GM21381 (cell line): Measurements from ENCODE around the gene DSC1.

ENCODE experiments used
- ATAC-seq: cut with Tn5 transposase; IDR thresholded peaks from one replicate; pipeline ENCODE4 v1.9.1; 2021; ENCODE audit warnings: mild to moderate bottlenecking, moderate library complexity; ENCODE audit not compliant: unreplicated experiment

The DSC1 gene

GRCh38 chr18:31112804-31113203, 49.9 kb downstream of the DSC1 start:
- no peak for ATAC-seq

DNA sequence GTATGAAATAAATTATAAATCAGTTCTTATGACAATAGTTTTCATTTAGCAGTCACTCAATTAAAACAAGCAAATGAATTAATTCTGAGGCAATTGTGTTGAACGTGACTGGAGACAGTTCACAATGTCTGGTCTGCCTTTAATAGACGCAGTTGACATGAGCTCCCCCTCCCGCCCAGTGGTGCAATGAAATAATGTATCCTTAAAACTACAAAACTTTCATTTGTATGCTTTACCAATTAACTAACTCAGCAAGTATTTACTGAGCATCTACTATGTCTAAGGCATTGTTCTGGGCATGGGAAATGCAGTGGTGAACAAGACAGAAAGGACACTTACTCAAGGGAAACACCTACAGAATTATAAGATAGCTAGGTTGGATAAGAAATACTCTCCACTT, 56.9 kb downstream of the DSC1 start:
- ATAC-seq: no peak

GRCh38 chr18:31104444-31104843, 58.2 kb downstream of the DSC1 start:
- ATAC-seq: no peak

GRCh38 chr18:31103423-31103822, 59.2 kb downstream of the DSC1 start:
- no peak for ATAC-seq

GRCh38 chr18:31102941-31103340, 59.7 kb downstream of the DSC1 start:
- ATAC-seq: no peak

DNA sequence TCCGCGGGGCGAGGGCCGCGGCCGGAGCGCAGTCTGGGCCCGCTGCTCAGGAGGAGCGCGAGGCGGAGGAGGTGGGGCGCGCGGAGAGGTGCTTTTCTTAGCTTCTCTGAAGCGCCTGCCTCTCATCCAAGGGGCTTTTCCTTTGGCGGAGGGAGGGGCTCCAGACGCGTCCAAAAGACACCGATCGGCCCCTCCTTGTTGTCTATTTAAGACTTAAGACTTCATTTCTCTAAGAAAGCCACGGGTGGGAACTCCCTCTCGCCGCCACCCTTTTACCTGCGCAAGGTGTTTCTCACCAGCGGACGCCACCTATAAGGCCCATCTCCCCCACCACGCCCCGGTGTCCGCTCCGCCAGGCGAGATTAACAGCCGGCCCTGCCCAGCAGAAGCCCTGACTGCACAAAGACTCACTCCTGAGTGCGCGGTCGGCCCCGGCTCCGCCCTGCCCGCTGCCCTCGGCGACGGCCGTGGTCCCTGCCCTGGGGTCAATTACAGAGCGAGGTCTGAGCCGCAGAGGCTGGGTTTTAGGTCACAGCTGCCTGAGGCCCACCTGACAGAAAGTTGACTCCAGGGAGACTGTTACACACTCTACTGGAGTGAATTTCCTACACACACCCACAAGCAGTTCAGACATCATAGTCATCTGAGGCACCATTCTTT, 60.5 kb downstream of the DSC1 start, which contains the start of gene DSC2:
Gene DSC2, minus strand, starts transcription at position 397 of the 660 bp plus-strand sequence. CDS start 450 bp downstream, outside the sequence.
- no peak for ATAC-seq

GRCh38 chr18:31101183-31102024, 61.3 kb downstream of the DSC1 start:
- no peak for ATAC-seq

DNA sequence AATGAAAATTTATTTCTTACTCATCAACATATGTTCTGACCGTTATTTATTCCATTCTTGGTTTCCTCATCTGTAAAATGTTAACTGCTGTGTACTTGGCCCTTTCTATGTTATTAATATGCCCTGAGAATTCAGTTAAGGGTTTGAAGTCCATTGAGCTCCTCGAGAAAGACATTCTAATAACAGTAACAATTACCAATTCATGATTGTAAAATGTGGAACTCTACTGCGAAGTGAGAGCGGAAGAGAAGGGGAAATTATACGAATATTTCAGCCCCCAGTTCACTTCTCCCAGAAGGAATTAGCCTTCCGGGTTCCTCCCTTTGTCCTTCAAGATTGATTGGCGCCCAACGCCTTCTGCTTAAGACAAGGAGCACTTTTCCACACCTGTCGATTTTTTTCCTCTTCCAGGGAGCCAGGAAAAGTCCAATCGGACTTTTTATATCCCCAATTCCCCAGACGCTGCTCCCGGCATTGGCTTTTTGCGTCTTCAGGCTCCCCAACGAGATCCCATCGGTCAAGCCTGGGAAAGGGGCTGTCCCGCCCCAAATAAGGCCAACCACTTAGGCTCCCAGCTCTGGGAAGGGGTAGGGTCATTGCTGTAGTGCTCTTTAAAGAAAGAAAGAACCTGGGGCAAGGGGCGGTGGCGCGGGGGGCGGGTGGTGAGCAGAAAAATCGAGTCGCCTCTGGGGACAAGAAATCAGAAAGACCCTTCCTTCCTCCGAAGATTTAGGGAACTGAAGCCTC, 62.0 kb downstream of the DSC1 start:
- ATAC-seq: no peak

DNA sequence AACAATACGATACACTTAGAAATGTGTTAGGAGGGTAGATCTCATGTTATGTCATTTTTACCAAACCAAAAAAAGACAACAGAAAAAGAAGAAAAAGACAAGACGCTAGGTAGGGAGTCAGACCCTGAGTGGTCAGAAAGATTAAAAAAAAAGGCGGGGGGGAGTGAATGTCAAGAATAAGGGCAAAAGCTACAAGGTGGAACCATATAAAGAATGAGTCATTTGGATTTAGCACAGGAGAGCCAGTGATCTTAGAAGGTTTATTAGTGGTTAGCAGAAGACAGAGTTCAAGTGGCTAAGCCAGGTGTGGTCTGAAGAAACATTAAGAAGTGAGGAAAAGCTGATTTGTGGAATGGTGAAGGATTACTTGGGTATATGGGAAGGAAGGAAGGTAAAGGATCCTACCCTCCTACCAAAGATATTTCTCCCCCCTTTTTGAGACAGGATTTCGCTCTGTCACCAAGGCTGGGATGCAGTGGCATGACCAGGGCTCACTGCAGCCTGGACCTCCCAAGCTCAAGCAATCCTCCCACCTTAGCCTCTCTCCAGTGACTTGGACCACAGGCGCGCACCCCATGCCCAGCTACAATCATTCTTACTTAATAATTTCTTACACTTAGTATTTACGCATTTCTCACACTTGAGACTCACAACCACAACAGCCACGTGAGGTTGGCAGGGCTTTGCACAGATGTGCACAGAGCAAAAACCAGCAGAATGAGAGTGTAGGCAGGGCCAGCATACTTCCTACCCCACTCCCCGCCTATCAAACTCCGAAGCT, 63.0 kb downstream of the DSC1 start:
- no peak for ATAC-seq

- ATAC-seq: no peak
Measured at GRCh38 chr18:31098878-31099277, 63.8 kb downstream of the DSC1 start.

DNA sequence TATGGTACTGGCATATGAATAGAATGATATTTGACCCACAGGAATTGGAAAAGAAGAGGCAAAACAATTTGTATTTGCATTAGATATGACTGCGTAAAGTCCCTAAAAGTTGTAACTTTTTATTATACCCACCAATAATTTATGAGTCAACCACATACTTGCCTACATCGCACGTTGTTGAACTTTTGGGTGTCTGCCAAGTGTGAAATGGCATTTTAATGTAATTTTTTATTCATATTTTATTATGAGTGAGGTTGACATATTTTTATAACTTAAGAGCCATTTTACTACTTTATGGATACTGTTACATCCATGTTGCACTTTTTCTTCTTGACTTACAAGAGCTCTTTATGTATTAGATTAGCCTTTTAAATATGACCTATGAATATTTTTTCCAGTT, 65.0 kb downstream of the DSC1 start:
- no peak for ATAC-seq

DNA sequence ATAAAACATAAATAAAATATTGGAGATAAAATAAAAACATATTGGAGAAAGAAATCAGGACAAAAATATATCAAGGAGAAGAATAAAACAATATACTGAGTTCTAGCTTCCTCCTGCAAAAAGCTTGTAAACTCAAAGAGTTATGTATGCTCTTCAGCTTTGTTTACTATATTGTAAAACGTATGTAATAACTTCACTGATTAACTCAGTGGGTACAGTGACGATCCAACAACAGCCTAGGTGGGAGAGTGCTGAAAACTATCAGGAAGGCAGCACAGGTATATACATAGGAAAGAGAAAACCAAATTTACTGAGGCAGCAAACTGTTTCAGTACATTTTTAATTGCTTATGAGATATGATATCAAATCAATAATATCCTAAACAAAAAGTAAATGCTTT, 68.8 kb downstream of the DSC1 start:
- no peak for ATAC-seq

GRCh38 chr18:31093294-31093693, 69.4 kb downstream of the DSC1 start:
- ATAC-seq: no peak

DNA sequence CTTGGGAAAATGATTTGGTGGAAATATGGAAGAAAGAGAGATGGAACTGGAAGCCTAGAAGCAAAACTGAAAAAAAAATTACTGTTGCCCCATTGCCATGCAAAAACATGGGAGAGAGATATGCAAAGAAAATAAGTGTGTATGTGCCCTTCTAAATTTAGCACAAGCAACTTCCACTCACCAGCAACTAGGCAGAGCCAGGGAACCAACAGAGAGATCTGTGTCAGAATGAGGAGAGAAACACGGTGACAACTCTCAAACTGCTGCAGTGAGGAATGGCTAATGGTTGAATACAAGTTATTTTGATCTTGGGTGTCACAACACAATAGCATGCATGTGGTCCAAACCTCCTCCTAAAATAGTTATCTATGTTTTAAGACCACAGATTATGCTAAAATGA, 71.3 kb downstream of the DSC1 start:
- no peak for ATAC-seq

GRCh38 chr18:31088532-31088931, 74.1 kb downstream of the DSC1 start:
- no peak for ATAC-seq

- no peak for ATAC-seq
Measured at GRCh38 chr18:31079973-31080372, 82.7 kb downstream of the DSC1 start.
